GM23338 (cell line): ENCODE results near the gene HOXB3.

ENCODE experiments used
- CTCF ChIP-seq, 2 experiments: fragments of 200-600 bp in 1 of 2; sonication (generic) in 1 of 2; conservative IDR thresholded peaks; 2 replicates each; pipeline versions ENCODE4 v1.5.1 to v1.6.1; 2016 to 2017; ENCODE audit warnings: antibody characterized with exemption in 2 of 2, low read depth in 2 of 2, mild to moderate bottlenecking in 2 of 2, moderate library complexity in 1 of 2
- POLR2AphosphoS5 ChIP-seq: IDR thresholded peaks from 2 replicates; pipeline ENCODE4 v1.6.1; 2016; ENCODE audit warnings: antibody characterized with exemption, low read depth

- TF ChIP-seq CTCF (conservative IDR thresholded peaks at IDR 0.05; ENCODE audit: low read depth in 2 of 2), result no peak
- TF ChIP-seq POLR2AphosphoS5, result no peak
These were observed 33.5 kb upstream of the HOXB3 start for GRCh38 chr17:48623583-48623982.
